LNCaP clone FGC (cell line): ENCODE measurements around the gene TUSC1.

ENCODE experiments used
- DNase-seq: peaks from one replicate; pipeline ENCODE4 v3.0.0-alpha.2; 2011; ENCODE audit warnings: low read depth
- H3K4me3 ChIP-seq: 2 replicates; pipeline ENCODE4 v1.5.1; 2011; ENCODE audit warnings: mild to moderate bottlenecking, low read depth, low read length, control low read depth
- CTCF ChIP-seq: IDR thresholded peaks from 2 replicates; pipeline ENCODE4 v1.5.1; 2012; ENCODE audit warnings: mild to moderate bottlenecking; ENCODE audit not compliant: control insufficient read depth, insufficient read depth; ENCODE audit errors: extremely low read depth

TUSC1 gene

DNA sequence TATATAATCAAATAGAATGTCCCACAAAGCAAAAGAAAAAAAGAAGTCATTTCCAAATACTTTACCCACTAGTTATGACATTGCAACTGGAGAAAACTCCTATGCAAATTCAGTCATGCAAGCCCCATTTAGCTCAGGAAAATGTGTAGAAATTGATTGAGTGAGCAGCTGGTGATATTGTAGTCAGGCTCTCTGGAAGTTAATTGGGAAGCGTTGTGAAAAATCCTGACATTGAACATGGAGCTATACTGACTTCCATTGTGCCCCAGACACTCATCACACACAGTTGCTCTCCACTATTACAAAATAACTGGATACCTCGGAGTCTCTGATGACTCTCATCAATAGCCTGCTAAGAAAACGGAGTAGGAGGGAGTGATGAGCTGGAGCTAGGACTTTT, 49.0 kb downstream of the TUSC1 start:
- no peak for TF ChIP-seq CTCF
- H3K4me3 ChIP-seq: no peak overlapping the region
- no peak for DNase-seq
